GM23248 (cell line): ENCODE data around the gene KAZN. TPM values are rescaled to one million over a fixed set of nuclear protein-coding genes. Genes with fewer than 3 reads are reported as not detected.

Source experiments
- DNase-seq: peaks from one replicate; pipeline ENCODE4 v3.0.0-alpha.2; 2015
- H2AFZ ChIP-seq: fragments of 200-600 bp; sonication (generic); 2 replicates; pipeline ENCODE4 v1.6.1; 2016; ENCODE audit warnings: antibody characterized with exemption
- H3F3A ChIP-seq: fragments of 200-600 bp; sonication (generic); 2 replicates; pipeline ENCODE4 v1.6.1; 2016; ENCODE audit warnings: mild to moderate bottlenecking, antibody characterized with exemption, mixed run types; ENCODE audit not compliant: insufficient read depth
- H3K27ac ChIP-seq: fragments of 200-600 bp; sonication (generic); 2 replicates; pipeline ENCODE4 v1.5.1; 2016; ENCODE audit warnings: mild to moderate bottlenecking
- H3K27me3 ChIP-seq: fragments of 200-600 bp; sonication (generic); replicated peaks from 2 replicates; pipeline ENCODE4 v1.6.1; 2016; ENCODE audit warnings: mild to moderate bottlenecking; ENCODE audit not compliant: insufficient read depth
- H3K36me3 ChIP-seq: fragments of 200-600 bp; sonication (generic); 2 replicates; pipeline ENCODE4 v1.6.1; 2016; ENCODE audit warnings: low read depth, mild to moderate bottlenecking
- H3K4me1 ChIP-seq: fragments of 200-600 bp; sonication (generic); 2 replicates; pipeline ENCODE4 v1.6.1; 2016; ENCODE audit warnings: mild to moderate bottlenecking; ENCODE audit not compliant: insufficient read depth
- H3K4me2 ChIP-seq: fragments of 200-600 bp; sonication (generic); one replicate; pipeline ENCODE4 v1.6.1; 2016; ENCODE audit warnings: mild to moderate bottlenecking; ENCODE audit not compliant: unreplicated experiment
- H3K4me3 ChIP-seq: fragments of 200-600 bp; sonication (generic); 2 replicates; pipeline ENCODE4 v1.5.1; 2016; ENCODE audit warnings: mild to moderate bottlenecking
- H3K79me2 ChIP-seq: fragments of 200-600 bp; sonication (generic); 2 replicates; pipeline ENCODE4 v1.6.1; 2016; ENCODE audit warnings: mild to moderate bottlenecking; ENCODE audit not compliant: insufficient read depth
- H3K9ac ChIP-seq: fragments of 200-600 bp; sonication (generic); 2 replicates; pipeline ENCODE4 v1.6.1; 2016; ENCODE audit warnings: mild to moderate bottlenecking
- H3K9me2 ChIP-seq: fragments of 200-600 bp; sonication (generic); 2 replicates; pipeline ENCODE4 v1.6.1; 2016; ENCODE audit warnings: mixed run types, mild to moderate bottlenecking, moderate library complexity; ENCODE audit not compliant: insufficient read depth
- H3K9me3 ChIP-seq: fragments of 200-600 bp; sonication (generic); one replicate; pipeline ENCODE4 v1.6.1; 2017; ENCODE audit warnings: low read depth
- H4K20me1 ChIP-seq: fragments of 200-600 bp; sonication (generic); 2 replicates; pipeline ENCODE4 v1.6.0; 2016; ENCODE audit not compliant: insufficient read depth
- EZH2 ChIP-seq: fragments of 200-600 bp; sonication (generic); IDR thresholded peaks from 2 replicates; pipeline ENCODE4 v1.6.1; 2018; ENCODE audit warnings: antibody characterized with exemption, mild to moderate bottlenecking; ENCODE audit not compliant: insufficient read depth, poor library complexity, severe bottlenecking
- EZH2phosphoT487 ChIP-seq: fragments of 200-600 bp; sonication (generic); IDR thresholded peaks from 2 replicates; pipeline ENCODE4 v1.6.1; 2018; ENCODE audit warnings: antibody characterized with exemption, moderate library complexity, mild to moderate bottlenecking, low read depth; ENCODE audit not compliant: insufficient read depth
- WGBS, 2 experiments: methylation state at CpG; one replicate each; pipeline ENCODE4 v1.1.6; 2015 to 2017; ENCODE audit warnings: low lambda C conversion rate in 2 of 2, low coverage in 1 of 2; ENCODE audit errors: missing lambda C conversion rate in 2 of 2; 5-methylcytosine and 5-hydroxymethylcytosine counted together
- in situ Hi-C: fragments of 300-500 bp; cut with MboI; formaldehyde crosslinking; loops from 2 replicates; pipeline ENCODE4 v1.15.0; 2020
- polyA plus RNA-seq: library from polyadenylated mRNA; unstranded; fragments of >200 nt; fragmentation: Nextera tagmentation; extraction: Ambion mirVana; gene quantifications from 2 replicates; pipeline ENCODE4 v1.2.1, GENCODE V29; 2016
- total RNA-seq: library from RNA; depleted of rRNA; stranded (reverse); fragments of >200 nt; shearing (Covaris generic); gene quantifications from 2 replicates; pipeline ENCODE4 v1.2.3, GENCODE V29; 2014

The KAZN gene
- total and polyA plus RNA-seq, 2 experiments from 2014 or later, result 4.9 to 7.2 TPM

- Histone ChIP-seq H4K20me1 (no peaks in the 10 kb centered on the region), H2AFZ (no peak overlapping the region), H3K27ac (no peak overlapping the region), H3K9me2 (no peaks in the 10 kb centered on the region), H3K36me3 (no peaks in the 10 kb centered on the region), H3K4me3 (no peak overlapping the region), H3K4me1 (no peaks in the 10 kb centered on the region), H3K9me3 (no peaks in the 10 kb centered on the region), H3K9ac (no peak overlapping the region), H3K27me3 (peaks cover 12% of the 10 kb centered on the region; the same call in 1 of the 2 replicates), H3K4me2 (no peak overlapping the region), H3K79me2 (no peaks in the 10 kb centered on the region), H3F3A (no peaks in the 10 kb centered on the region)
- WGBS, 2 experiments, result 62 to 65% methylated on average over 14 of the region's 14 CpGs
- in situ Hi-C loops, result no loop called here
- no peak for DNase-seq
- TF ChIP-seq EZH2phosphoT487 (no peak), EZH2 (no peak)
Observed at GRCh38 chr1:14866911-14867612, 268.6 kb downstream of the KAZN start.

GRCh38 chr1:14869187-14869586, 270.7 kb downstream of the KAZN start:
- Histone ChIP-seq H3K27ac (no peak overlapping the region), H3K9me2 (no peaks in the 10 kb centered on the region), H3F3A (no peaks in the 10 kb centered on the region), H3K27me3 (peaks cover 1% of the 10 kb centered on the region; the same call in 1 of the 2 replicates), H4K20me1 (no peaks in the 10 kb centered on the region), H3K9ac (no peak overlapping the region), H3K36me3 (no peaks in the 10 kb centered on the region), H3K4me2 (no peak overlapping the region), H3K4me3 (no peak overlapping the region), H3K79me2 (no peaks in the 10 kb centered on the region), H3K4me1 (no peaks in the 10 kb centered on the region), H2AFZ (no peak overlapping the region), H3K9me3 (no peaks in the 10 kb centered on the region)
- TF ChIP-seq EZH2phosphoT487 (no peak), EZH2 (no peak)
- DNase-seq, result peak; percentile 65
- in situ Hi-C loops, result no loop called here
- 54 to 60% methylated on average over 4 of the region's 4 CpGs for WGBS, 2 experiments

GRCh38 chr1:14871218-14871970, 272.9 kb downstream of the KAZN start:
- no peak for TF ChIP-seq EZH2
- TF ChIP-seq EZH2phosphoT487, result no peak
- H3F3A ChIP-seq, result no peaks in the 10 kb centered on the region
- in situ Hi-C loops, result no loop called here
- no peaks in the 10 kb centered on the region for H3K79me2 ChIP-seq
- H3K4me2 ChIP-seq, result no peak overlapping the region
- WGBS, 2 experiments, result 53 to 61% methylated on average over 6 of the region's 6 CpGs
- H4K20me1 ChIP-seq, result no peaks in the 10 kb centered on the region
- H3K9me3 ChIP-seq, result no peaks in the 10 kb centered on the region
- no peaks in the 10 kb centered on the region for H3K4me1 ChIP-seq
- no peak for DNase-seq
- no peaks in the 10 kb centered on the region for H3K36me3 ChIP-seq
- no peak overlapping the region for H2AFZ ChIP-seq
- H3K9me2 ChIP-seq, result no peaks in the 10 kb centered on the region
- H3K27me3 ChIP-seq, result peaks cover 10% of the 10 kb centered on the region; the same call in 1 of the 2 replicates
- no peak overlapping the region for H3K9ac ChIP-seq
- H3K4me3 ChIP-seq, result no peak overlapping the region
- H3K27ac ChIP-seq, result no peak overlapping the region

- Histone ChIP-seq H3K27ac (no peak overlapping the region), H3K4me3 (no peak overlapping the region), H3K4me2 (no peak overlapping the region), H2AFZ (no peak overlapping the region), H3K4me1 (no peaks in the 10 kb centered on the region), H4K20me1 (no peaks in the 10 kb centered on the region), H3F3A (no peaks in the 10 kb centered on the region), H3K9me2 (no peaks in the 10 kb centered on the region), H3K79me2 (no peaks in the 10 kb centered on the region), H3K9ac (no peak overlapping the region), H3K36me3 (no peaks in the 10 kb centered on the region), H3K27me3 (peaks cover 10% of the 10 kb centered on the region; the same call in 1 of the 2 replicates), H3K9me3 (no peaks in the 10 kb centered on the region)
- DNase-seq, result no peak
- no peak for TF ChIP-seq EZH2
- TF ChIP-seq EZH2phosphoT487, result no peak
- WGBS, 2 experiments, result 27 to 34% methylated on average over 2 to 3 of the region's 3 CpGs
- in situ Hi-C loops, result no loop called here
Observed at GRCh38 chr1:14872762-14873161, 274.3 kb downstream of the KAZN start.
